RWPE1 (cell line): ENCODE data around the gene TTR.
A peak's percentile ranks its signal among the peaks of the same experiment; 100 is the strongest.

Source experiments
- CTCF ChIA-PET: fragments of 350-600 bp; sonication (Branson Sonifier 250); formaldehyde crosslinking; extraction: SDS; loops from one replicate; lab custom pipeline; 2021; lab: Yijun Ruan, JAX
- POLR2A ChIA-PET: fragments of 400-600 bp; formaldehyde crosslinking; extraction: SDS; loops from one replicate; lab custom pipeline; 2020; ENCODE audit warnings: antibody characterized with exemption; ENCODE audit not compliant: low non-redundant PET; lab: Yijun Ruan, JAX
- DNase-seq: peaks from one replicate; pipeline ENCODE4 v3.0.0; 2012; ENCODE audit warnings: low spot score
- H3K27ac ChIP-seq: fragments of 450-650 bp; 2 replicates; pipeline ENCODE4 v1.5.1; 2017
- CTCF ChIP-seq: fragments of 450-650 bp; conservative IDR thresholded peaks from 2 replicates; pipeline ENCODE4 v1.5.1; 2017; ENCODE audit warnings: low read depth, mild to moderate bottlenecking

Gene TTR

DNA sequence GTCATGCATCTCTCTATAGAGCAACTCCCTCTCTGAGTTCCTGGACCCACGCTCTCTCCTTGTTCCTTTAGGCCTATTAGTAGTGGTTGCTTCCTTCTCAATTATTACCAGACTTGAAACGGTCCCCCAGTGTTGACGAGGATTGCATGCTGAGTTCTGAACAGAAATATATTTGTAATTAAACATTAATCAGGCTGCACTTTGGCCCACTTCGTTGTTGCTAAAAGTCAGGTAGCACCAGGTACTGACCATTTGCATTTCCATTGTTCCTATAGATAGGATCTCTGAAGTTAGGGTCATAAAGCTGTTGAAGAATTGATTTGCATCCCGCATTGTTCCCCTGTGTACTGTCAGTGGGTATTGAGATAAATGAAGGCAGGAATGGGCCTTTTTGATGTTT, 36.9 kb upstream of the TTR start:
- CTCF ChIA-PET: interaction anchor here (0.7 kb wide), 1 partner anchor 549 kb away, joined by 3 read pairs; no protein-coding TSS in a partner anchor
- H3K27ac ChIP-seq: no peak overlapping the region
- DNase-seq: no peak
- TF ChIP-seq CTCF: no peak
- POLR2A ChIA-PET: no interaction called here

- ChIA-PET CTCF (interaction anchor here (0.5 to 1.4 kb wide), 8 partner anchors 14 to 1888 kb away, joined by 3 to 7 read pairs (median 3); no protein-coding TSS in a partner anchor), POLR2A (no interaction called here)
- DNase-seq: peak; percentile 21
- H3K27ac ChIP-seq: no peak overlapping the region
- peak; percentile 81 for TF ChIP-seq CTCF
These were observed 35.5 kb upstream of the TTR start for GRCh38 chr18:31555971-31556747.

DNA sequence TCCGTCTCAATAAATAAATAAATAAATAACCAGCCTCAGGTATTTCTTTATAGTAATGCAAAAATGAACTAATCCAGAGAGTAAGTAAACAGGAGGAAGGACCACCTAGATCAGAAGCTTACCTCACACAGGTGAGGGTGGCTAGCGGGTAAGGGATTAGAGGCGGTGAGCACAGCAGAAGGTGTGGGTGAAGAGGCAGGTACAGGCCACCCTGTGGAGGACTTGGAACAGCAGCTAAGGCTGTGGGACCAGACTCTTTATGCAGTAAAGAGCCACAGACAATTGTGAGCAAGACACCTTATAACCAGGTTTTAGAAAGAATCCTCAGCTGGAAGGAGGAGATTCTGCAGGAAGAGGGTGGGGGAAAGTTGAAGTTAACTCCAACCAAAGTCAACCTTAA, 34.2 kb upstream of the TTR start:
- POLR2A ChIA-PET: no interaction called here
- CTCF ChIA-PET: no interaction called here
- no peak for TF ChIP-seq CTCF
- no peak overlapping the region for H3K27ac ChIP-seq
- no peak for DNase-seq

DNA sequence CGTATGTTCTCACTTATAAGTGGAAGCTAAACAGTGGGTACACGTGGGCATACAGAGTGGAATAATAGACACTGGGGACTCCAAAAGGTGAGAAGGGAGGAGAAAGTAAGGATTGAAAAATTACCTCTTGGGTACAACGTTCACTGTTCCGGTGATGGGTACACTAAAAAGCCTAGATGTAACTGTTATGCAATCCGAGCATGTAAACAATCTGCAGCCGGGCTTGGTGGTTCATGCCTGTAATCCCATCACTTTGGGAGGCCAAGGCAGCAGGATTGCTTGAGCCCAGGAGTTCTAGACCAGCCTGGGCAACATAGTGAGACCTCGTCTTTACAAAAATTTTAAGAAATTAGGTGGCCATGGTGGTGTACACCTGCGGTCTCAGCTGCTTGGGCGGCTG, 33.1 kb upstream of the TTR start:
- POLR2A ChIA-PET: interaction anchor here (0.6 kb wide), 1 partner anchor 18 kb away, joined by 4 read pairs; no protein-coding TSS in a partner anchor
- no peak for DNase-seq
- no peak for TF ChIP-seq CTCF
- no peak overlapping the region for H3K27ac ChIP-seq
- CTCF ChIA-PET: interaction anchor here (0.6 kb wide), 1 partner anchor 145 kb away, joined by 3 read pairs; no protein-coding TSS in a partner anchor

DNA sequence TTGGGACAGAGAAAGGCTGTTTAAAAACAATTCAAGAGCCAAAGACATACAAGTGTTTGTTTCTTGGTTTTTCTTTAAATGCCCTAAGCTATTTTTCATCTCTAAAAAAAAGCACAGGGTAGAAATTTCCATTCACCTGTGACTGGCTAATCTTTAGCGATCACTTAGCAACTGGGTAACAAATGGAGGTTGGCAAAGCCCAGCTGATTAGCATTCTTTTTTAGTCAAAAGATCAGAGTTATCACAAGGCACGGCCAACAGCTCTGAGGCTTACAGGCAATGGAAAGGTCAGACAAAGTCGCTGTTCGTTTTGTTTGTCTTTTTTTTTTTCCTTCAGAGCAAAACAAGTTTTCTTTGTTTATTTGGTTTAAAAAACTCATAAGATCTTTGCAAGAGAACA, 29.0 kb upstream of the TTR start:
- ChIA-PET POLR2A (no interaction called here), CTCF (interaction anchor here (0.6 kb wide), 2 partner anchors 63 to 410 kb away, joined by 3 to 6 read pairs; no protein-coding TSS in a partner anchor)

DNA sequence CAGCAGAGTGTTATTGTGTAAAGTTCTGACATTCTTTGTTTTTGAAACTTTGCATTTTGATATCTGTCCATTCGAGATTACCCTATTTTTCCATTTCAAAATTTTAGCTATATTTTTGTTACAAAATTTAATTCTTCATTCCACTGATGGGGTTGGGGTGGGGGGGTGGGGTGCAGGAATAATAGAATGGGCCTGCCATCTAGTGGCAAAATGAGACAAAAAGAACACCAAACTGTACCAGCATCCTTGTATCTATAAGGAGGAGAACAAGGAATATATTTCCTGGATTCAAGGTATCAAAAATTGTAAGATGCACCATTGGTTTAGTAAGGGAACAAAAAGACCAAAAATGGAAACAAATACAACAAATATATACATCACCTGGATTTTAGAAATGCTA, 27.9 kb upstream of the TTR start:
- POLR2A ChIA-PET: no interaction called here
- peak; percentile 23 for TF ChIP-seq CTCF
- peak; percentile 20 for DNase-seq
- no peak overlapping the region for H3K27ac ChIP-seq
- CTCF ChIA-PET: interaction anchor here (0.9 kb wide), 1 partner anchor 178 kb away, joined by 4 read pairs; no protein-coding TSS in a partner anchor

More for the DNA sequence above, 29.0 kb upstream of the TTR start:
- H3K27ac ChIP-seq: no peak overlapping the region
- DNase-seq: no peak
- no peak for TF ChIP-seq CTCF
